GM19023 (cell line): Measurements from ENCODE around the gene WDR93.
A peak's percentile ranks its signal among the peaks of the same experiment; 100 is the strongest.
"Not testable (repeated sequence)": the region's sequence is repeated elsewhere in the genome, so short reads cannot be mapped to it uniquely, and the experiment has no call there.

ENCODE experiments used
- ATAC-seq: cut with Tn5 transposase; IDR thresholded peaks from one replicate; pipeline ENCODE4 v1.9.1; 2021; ENCODE audit warnings: mild to moderate bottlenecking, moderate library complexity; ENCODE audit not compliant: unreplicated experiment

Gene WDR93

GRCh38 chr15:89766357-89767311 is 76.0 kb downstream of the WDR93 start:
- no peak for ATAC-seq

- no peak for ATAC-seq
Measured at GRCh38 chr15:89767411-89767915, 76.9 kb downstream of the WDR93 start.

- no peak for ATAC-seq
Measured at GRCh38 chr15:89768071-89768500, 77.5 kb downstream of the WDR93 start.

GRCh38 chr15:89769366-89769765 is 78.8 kb downstream of the WDR93 start:
- ATAC-seq = no peak

GRCh38 chr15:89770041-89770440 is 79.4 kb downstream of the WDR93 start:
- ATAC-seq = no peak

GRCh38 chr15:89772932-89773583 is 82.4 kb downstream of the WDR93 start:
- ATAC-seq = no peak

- ATAC-seq = no peak
Measured at GRCh38 chr15:89774492-89774891, 83.9 kb downstream of the WDR93 start.

- ATAC-seq = no peak
Measured at GRCh38 chr15:89775815-89776214, 85.2 kb downstream of the WDR93 start.

GRCh38 chr15:89776274-89777072 is 85.9 kb downstream of the WDR93 start, which contains the start of gene MESP2:
Gene MESP2 (plus strand): TSS chr15:89776332. CDS start chr15:89776358, 26 bp downstream.
- ATAC-seq = peak; percentile 65

GRCh38 chr15:89777073-89777751 is 86.6 kb downstream of the WDR93 start:
- no peak for ATAC-seq

GRCh38 chr15:89777782-89778380 is 87.3 kb downstream of the WDR93 start:
- no peak for ATAC-seq

GRCh38 chr15:89778861-89779260 is 88.2 kb downstream of the WDR93 start:
- ATAC-seq = no peak

- no peak for ATAC-seq
Measured at GRCh38 chr15:89780601-89781000, 90.0 kb downstream of the WDR93 start.

- ATAC-seq = no peak
Measured at GRCh38 chr15:89781055-89781454, 90.4 kb downstream of the WDR93 start.

GRCh38 chr15:89781891-89782618 is 91.4 kb downstream of the WDR93 start:
- no peak for ATAC-seq

GRCh38 chr15:89782619-89782950 is 92.0 kb downstream of the WDR93 start:
- not testable (repeated sequence) for ATAC-seq

GRCh38 chr15:89783111-89783860 is 92.7 kb downstream of the WDR93 start:
- ATAC-seq = no peak

- no peak for ATAC-seq
Measured at GRCh38 chr15:89783861-89784685, 93.5 kb downstream of the WDR93 start.
